ENCODE measurements around the gene LY86. TPM values are rescaled to one million over a fixed set of nuclear protein-coding genes. Genes with fewer than 3 reads are reported as not detected.

LY86 gene
- 1 to 10 TPM in 1 of 2 donors, under 1 TPM in 1; 0.96 to 2.4 TPM for total RNA-seq

- no peak for DNase-seq (ENCODE audit: low spot score in 2 of 2)
- H3K27ac Mint-ChIP-seq, result peak within 1 kb of the TSS; percentile 55 to 63
- ATAC-seq, result peak; percentile 61 to 65
- H3K9me3 Mint-ChIP-seq, result peaks cover 7 to 16% of the 10 kb centered on the region in 2 donors
- peaks cover 10 to 27% of the 10 kb centered on the region in 2 donors for H3K36me3 Mint-ChIP-seq
Measured at GRCh38 chr6:6588064-6588923, at the start of gene LY86. TSS of gene LY86 (plus strand) at chr6:6588720. CDS start at chr6:6588735, 15 bp downstream.

GRCh38 chr6:6539036-6539435 is 49.5 kb upstream of the LY86 start:
- H3K9me3 Mint-ChIP-seq, result peaks cover 0 to 3% of the 10 kb centered on the region in 2 donors
- peaks cover 0 to 7% of the 10 kb centered on the region in 2 donors for H3K36me3 Mint-ChIP-seq

DNA sequence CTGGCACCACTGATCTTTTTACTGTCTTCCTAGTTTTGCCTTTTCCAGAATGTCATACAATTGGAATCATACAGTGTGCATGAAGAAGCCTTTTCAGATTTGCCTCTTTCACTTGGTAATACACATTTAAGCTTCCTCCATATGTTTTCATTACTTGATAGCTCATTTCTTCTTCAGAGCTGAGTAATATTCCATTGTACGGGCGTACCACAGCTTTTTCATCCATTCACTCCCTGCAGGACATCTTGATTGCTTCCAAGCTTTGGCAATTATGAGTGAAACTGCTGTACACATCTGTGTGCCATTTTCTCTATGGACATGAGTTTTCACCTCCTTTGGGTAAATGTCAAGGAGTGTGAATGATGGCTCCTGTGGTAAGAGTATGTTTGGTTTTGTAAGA is 46.2 kb upstream of the LY86 start:
- Mint-ChIP-seq H3K9me3 (no peaks in the 10 kb centered on the region), H3K36me3 (peaks cover 0 to 7% of the 10 kb centered on the region in 2 donors), H3K27ac (no peak overlapping the region)
- DNase-seq (ENCODE audit: low spot score in 2 of 2) (no peak), ATAC-seq (no peak)

More at GRCh38 chr6:6539036-6539435, 49.5 kb upstream of the LY86 start:
- no peak for DNase-seq (ENCODE audit: low spot score in 2 of 2)
- ATAC-seq, result no peak
- no peak overlapping the region for H3K27ac Mint-ChIP-seq

GRCh38 chr6:6543181-6543879 is 45.2 kb upstream of the LY86 start:
- Mint-ChIP-seq H3K9me3 (no peaks in the 10 kb centered on the region), H3K36me3 (peaks cover 0 to 7% of the 10 kb centered on the region in 2 donors), H3K27ac (no peak overlapping the region)
- DNase-seq (ENCODE audit: low spot score in 2 of 2) (no peak), ATAC-seq (no peak)

DNA sequence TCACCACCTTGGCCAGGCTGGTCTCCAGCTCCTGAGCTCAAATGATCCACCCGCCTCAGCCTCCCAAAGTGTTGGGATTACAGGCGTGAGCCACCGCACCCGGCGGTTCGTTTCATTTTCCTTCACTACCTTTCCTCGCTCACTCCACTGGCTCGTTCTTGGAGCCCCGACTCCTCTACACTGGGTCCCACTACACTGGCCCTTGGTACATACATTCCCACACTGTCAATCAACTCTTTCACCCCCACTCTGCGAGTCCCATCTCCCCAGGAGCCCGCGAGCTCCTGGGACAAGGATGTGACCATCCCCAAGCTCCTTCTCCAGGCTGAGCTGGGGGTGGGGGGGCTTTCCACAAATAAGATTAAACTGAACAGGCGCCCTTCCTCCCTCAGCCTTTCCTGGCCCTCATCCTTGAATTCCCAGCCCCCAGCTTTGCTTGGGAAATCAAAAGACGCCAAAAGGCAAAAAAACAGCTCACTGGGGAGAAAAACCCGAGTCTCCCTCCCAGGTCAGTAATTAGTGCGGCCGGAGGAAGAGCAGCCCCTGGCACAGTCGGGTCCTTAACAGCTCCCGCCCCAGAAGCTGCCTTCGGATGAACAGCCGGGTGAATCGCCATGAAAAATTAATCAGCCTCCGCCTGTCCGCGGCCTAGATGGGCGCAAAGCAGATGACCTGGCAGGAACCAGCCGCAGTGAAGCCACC is 42.8 kb upstream of the LY86 start:
- H3K36me3 Mint-ChIP-seq, result peaks cover 0 to 7% of the 10 kb centered on the region in 2 donors
- ATAC-seq (no peak), DNase-seq (ENCODE audit: low spot score in 2 of 2) (no peak)
- H3K27ac Mint-ChIP-seq, result no peak overlapping the region
- no peaks in the 10 kb centered on the region for H3K9me3 Mint-ChIP-seq

- ATAC-seq (peak; percentile 67 to 73), DNase-seq (ENCODE audit: low spot score in 2 of 2) (no peak)
Measured at GRCh38 chr6:6546318-6547109, 42.0 kb upstream of the LY86 start.

DNA sequence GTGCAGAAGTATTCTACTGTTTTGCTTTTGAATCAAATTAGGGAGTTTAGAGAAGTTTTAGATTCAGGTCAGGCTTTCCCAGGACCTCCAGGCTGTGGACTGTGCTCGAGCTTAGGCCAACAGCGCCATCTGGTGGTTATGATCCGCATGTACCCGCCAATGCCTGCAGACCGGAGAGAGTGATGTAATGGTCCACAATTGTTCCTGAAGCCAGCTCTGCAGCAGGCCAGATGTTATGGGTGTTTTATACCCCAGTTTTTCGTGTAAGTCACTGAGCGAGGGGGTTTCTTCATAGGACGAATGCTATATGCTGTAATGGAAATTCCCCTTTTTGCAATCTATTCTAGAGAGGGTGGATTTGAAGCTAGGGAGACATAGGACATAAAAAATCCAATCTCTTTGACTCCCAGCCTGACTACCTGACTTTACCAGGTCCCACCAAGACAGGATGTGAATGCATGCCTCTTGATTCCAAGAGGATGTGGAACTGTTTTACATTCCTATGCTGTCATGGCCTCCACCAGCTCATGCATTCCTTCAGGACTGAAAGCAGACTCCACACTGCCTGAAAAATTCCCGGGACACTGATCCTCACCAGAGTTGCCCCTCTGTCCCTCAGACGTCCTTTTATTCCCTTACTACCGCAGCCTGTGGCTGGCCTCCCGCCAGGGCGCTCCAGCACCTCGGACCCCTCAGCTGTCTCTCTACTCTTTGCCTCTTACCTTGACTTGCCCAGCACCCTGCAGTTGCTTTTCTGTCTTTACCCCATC is 41.2 kb upstream of the LY86 start:
- ATAC-seq (peak; percentile 94 to 96), DNase-seq (ENCODE audit: low spot score in 2 of 2) (peak; percentile 80 to 87)
- Mint-ChIP-seq H3K27ac (no peak overlapping the region), H3K9me3 (no peaks in the 10 kb centered on the region), H3K36me3 (peaks cover 0 to 7% of the 10 kb centered on the region in 2 donors)

More at GRCh38 chr6:6546318-6547109, 42.0 kb upstream of the LY86 start:
- no peak overlapping the region for H3K27ac Mint-ChIP-seq
- no peaks in the 10 kb centered on the region for H3K9me3 Mint-ChIP-seq
- H3K36me3 Mint-ChIP-seq, result peaks cover 0 to 7% of the 10 kb centered on the region in 2 donors

DNA sequence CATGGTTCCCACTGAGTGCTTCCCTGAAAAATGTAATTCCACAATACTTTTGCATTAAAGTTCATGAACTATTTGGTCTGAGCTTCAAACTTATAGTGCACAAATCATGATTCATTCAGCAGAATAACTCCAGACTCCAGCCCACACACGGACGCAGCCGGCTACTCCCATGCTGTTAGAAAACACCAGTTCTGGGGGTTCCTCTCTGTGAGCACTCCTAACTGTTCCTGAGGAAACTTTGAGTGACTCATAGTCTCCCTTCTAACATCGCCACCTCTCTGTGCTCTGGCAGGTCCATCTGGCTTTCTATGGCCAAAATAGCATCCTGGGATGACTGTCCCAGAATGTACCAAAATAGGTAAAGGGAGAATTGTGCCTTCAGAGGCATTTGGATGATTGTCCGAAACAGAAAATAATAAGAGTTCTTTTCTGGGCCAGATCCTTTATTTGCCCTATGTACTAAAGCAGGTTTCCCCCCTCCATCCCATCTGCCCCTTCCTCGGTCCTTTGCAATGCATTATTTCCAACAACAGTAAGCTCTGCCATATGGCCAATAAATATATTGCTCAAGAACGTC is 32.3 kb upstream of the LY86 start:
- Mint-ChIP-seq H3K9me3 (no peaks in the 10 kb centered on the region), H3K27ac (no peak overlapping the region), H3K36me3 (no peaks in the 10 kb centered on the region)
- DNase-seq (ENCODE audit: low spot score in 2 of 2) (no peak), ATAC-seq (no peak)

DNA sequence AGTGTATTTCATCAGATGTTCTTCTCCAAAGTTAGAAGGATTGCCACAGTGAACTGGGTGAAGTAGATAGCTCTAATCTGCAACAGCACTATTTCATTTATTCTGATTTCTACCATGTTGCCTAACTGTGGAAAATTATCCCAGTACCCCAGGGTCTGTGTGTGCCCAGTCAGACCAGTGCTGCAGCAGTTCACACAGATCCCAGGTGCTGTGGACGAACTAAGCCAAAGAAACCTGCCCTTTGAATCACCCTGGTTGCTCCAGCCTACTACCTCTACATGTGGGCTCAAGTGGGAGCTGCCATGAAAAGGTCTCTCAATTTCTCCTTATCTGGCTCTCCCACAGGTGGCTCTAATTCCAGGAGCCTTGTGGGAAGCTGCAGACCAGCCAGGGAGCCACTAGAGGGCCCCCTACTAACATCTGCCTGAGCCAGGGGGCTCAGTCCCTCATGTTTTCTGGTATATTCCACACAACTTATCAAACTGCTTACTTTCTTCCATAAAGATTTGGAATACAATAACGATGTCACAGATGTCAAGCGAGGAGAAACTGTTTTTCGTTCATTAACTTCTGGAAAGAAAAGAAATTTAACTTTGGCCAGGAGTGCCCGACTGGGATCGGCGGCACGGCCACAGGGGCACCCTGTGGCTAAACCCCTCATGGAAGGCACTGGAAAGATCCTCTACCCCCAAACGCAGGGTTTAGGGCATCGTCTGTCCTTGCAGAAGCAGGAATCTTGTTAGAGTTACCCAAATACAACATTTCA is 31.6 kb upstream of the LY86 start:
- no peak overlapping the region for H3K27ac Mint-ChIP-seq

DNA sequence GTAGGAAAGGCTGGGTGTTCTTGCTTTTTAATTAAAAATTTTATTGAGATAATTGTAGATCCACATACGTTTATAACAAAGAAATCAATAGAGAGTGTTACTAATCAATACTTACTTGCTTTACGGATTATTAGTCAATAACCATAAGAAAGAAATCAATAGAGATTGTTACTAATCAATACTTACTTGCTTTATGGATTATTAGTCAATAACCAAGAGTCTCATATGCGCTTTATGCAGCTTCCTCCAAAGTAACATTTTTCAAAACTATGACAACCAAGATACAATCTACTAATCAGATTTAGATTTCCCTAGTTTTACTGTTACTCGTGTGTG is 31.0 kb upstream of the LY86 start:
- Mint-ChIP-seq H3K9me3 (peaks cover 0 to 6% of the 10 kb centered on the region in 2 donors), H3K36me3 (peaks cover 0 to 8% of the 10 kb centered on the region in 2 donors), H3K27ac (no peak overlapping the region)
- DNase-seq (ENCODE audit: low spot score in 2 of 2) (no peak), ATAC-seq (no peak)

More for the DNA sequence above, 31.6 kb upstream of the LY86 start:
- DNase-seq (ENCODE audit: low spot score in 2 of 2) (peak in 1 of 2 donors; percentile 48), ATAC-seq (peak in 1 of 2 donors; percentile 55)
- peaks cover 0 to under 1% of the 10 kb centered on the region in 2 donors for H3K9me3 Mint-ChIP-seq
- peaks cover 0 to 3% of the 10 kb centered on the region in 2 donors for H3K36me3 Mint-ChIP-seq

GRCh38 chr6:6557886-6558285 is 30.6 kb upstream of the LY86 start:
- Mint-ChIP-seq H3K27ac (no peak overlapping the region), H3K9me3 (peaks cover 0 to 9% of the 10 kb centered on the region in 2 donors), H3K36me3 (peaks cover 0 to 12% of the 10 kb centered on the region in 2 donors)
- no peak for DNase-seq (ENCODE audit: low spot score in 2 of 2)
- ATAC-seq, result peak in 1 of 2 donors; percentile 4

DNA sequence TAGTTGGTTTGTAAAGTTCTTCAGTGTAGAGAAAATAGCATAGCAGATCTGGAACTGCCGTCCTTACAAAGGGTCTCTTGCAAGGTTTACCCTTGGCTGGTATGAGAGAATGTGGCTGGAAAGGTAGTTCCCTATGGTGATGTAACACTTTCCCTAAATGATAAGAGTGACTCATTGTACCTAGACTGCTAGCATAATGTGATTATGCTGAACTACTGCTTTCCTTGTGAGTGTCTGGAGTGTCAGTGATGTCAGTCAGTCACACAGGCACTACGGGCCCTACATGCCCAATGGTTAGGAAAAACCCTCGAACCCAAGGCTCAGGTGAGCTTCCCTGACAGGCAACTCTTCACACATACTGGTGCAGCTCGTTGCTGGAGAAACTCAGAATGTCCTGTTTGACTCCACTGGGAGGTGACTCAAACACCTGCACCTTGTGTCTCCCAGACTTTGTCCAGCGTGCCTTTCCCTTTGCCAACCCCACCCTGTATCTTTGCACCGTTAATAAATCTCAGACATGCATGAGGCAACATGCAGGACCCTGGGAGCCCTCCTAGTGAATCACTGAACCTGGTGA is 28.4 kb upstream of the LY86 start:
- ATAC-seq (peak; percentile 81 to 86), DNase-seq (ENCODE audit: low spot score in 2 of 2) (no peak)
- H3K27ac Mint-ChIP-seq, result no peak overlapping the region
- peaks cover 0 to 28% of the 10 kb centered on the region in 2 donors for H3K36me3 Mint-ChIP-seq
- H3K9me3 Mint-ChIP-seq, result peaks cover 0 to 17% of the 10 kb centered on the region in 2 donors

- H3K27ac Mint-ChIP-seq, result peak overlapping the region in 1 of 2 donors; percentile 44
- DNase-seq (ENCODE audit: low spot score in 2 of 2) (no peak), ATAC-seq (no peak)
- peaks cover 0 to 30% of the 10 kb centered on the region in 2 donors for H3K36me3 Mint-ChIP-seq
- H3K9me3 Mint-ChIP-seq, result peaks cover 0 to 17% of the 10 kb centered on the region in 2 donors
Measured at GRCh38 chr6:6560909-6561308, 27.6 kb upstream of the LY86 start.

GRCh38 chr6:6564154-6564553 is 24.4 kb upstream of the LY86 start:
- no peak overlapping the region for H3K27ac Mint-ChIP-seq

More at GRCh38 chr6:6564154-6564553, 24.4 kb upstream of the LY86 start:
- Mint-ChIP-seq H3K36me3 (peaks cover 0 to 32% of the 10 kb centered on the region in 2 donors), H3K9me3 (peaks cover 0 to 17% of the 10 kb centered on the region in 2 donors)
- ATAC-seq (peak in 1 of 2 donors; percentile 46), DNase-seq (ENCODE audit: low spot score in 2 of 2) (no peak)

Measured in activated naive CD4-positive, alpha-beta T cell treated with anti-CD3 and anti-CD28 coated beads, Interleukin-2, amount 50 U/mL, for 72 hours (primary cell).